Epidermal melanocyte (primary cell): ENCODE measurements around the gene CCNH.

ENCODE experiments used
- DNase-seq: peaks from one replicate; pipeline ENCODE4 v3.0.0; 2011; ENCODE audit warnings: low spot score; ENCODE audit not compliant: insufficient read length

The CCNH gene

DNA sequence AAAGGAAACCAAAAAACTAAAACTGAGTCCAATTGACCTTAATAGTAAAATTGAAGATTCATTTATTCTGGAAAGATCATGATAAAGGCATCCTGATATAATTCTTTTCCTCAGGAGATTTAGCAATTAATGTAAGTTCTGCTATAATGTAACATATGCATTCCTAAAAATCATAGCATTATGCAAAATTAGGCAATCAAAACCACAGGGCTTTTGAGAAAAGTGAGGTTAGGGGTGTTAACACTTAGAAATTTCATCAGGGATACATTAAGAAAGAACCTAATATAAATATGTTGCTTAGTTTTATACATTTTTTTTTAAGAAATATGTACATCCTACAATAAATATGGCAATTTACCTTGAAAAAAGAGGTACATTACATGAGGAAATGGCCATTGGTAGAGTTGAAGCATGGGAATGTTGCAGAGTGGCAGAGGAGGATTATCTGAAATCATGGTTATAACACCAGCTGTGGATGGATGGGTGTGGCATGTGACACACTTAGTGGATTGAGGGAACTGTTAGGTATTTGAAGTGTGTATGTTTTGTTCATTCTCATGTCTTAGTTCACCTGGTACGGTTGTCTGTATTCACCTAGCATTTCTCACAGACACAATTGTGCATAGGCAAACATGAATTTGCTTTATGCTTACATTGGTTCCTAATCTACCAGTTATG, 51.1 kb downstream of the CCNH start:
- DNase-seq, result no peak

DNA sequence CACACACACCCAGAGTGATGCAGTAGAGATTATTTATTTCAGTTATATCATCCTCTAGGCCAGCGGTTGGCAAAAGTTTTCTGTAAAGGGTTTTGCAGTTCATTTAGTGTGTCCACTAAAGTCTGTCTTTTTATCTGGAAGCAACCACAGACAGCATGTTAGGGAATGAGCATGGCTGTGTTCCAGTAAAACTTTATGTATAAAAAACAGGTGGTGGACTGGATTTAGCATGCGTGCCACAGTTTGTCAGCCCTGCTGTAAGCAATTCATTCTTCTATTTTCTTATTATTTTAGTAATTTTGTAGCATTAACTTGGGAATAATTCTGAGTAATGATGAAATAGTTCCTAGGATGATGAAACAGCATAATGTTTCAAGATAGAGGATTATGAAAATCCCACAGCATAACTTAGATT, 51.7 kb downstream of the CCNH start:
- DNase-seq, result no peak

DNA sequence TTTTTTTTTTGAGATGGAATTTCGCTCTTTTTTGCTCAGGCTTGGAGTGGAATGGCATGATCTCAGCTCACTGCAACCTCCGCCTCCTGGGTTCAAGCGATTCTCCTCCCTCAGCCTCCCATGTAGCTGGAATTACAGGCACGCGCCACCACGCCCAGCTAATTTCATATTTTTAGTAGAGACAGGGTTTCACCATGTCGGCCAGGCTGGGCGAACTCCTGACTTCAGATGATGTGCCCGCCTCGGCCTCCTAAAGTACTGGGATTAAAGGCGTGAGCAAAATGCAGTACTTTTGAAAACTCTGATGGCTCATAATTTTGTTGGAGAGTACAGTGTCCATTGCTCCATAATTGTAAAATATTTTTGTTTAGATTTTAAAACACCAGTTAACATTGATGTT, 52.6 kb downstream of the CCNH start:
- no peak for DNase-seq

DNA sequence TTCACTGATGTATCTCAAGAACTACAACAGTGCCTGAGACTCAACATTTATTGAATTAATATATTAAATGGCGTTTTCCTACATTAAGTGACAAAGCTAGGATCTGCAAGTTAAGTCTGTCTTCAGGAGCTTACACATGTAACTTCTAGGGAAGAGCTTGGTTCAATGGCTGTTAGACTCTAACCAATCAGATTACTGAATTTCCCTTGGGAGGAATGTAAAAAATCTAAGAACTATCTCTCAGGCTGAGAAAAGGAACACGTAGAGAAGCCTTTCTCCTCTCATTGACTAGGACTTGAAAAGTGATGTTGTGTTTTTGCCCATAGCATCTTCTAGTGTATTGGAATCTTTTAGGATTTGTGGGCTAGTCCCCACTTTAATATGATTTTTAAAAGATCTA, 53.6 kb downstream of the CCNH start:
- DNase-seq, result no peak

DNA sequence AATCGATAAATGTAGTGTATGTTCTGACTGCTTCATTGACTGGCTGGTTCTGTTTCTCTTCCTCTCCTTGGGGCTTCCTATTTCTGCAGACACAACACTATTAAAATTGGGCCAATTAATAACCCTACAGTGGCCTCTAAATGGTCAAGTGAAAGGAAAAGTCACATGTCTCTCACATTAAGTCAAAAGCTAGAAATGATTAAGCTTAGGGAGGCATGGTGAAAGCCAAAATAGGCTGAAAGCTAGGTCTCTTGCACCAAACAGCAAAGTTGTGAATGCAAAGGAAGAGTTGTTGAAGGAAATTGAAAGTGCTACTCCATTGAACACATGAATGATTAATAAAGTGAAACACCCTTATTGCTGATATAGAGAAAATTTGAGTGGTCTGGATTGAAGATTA, 58.2 kb downstream of the CCNH start:
- DNase-seq, result no peak

DNA sequence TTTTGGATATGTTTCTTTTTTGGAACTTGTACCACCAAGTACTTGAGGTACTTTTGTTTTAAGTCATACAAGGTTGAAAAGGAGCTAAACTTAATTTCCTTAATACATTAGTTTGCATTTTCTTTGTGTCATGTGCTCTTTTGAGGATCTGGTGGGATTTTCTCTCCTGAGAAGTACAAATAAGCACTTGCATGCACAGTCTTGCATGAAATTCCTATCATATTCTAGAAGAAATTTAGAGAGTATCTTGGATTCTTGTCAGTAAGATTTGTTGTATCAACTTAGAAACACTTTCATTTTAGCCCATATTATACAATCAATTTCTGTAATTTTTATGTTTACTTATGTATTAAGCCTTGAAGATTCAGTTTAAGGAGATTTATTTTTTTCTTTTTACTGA, 64.9 kb downstream of the CCNH start:
- DNase-seq, result no peak

DNA sequence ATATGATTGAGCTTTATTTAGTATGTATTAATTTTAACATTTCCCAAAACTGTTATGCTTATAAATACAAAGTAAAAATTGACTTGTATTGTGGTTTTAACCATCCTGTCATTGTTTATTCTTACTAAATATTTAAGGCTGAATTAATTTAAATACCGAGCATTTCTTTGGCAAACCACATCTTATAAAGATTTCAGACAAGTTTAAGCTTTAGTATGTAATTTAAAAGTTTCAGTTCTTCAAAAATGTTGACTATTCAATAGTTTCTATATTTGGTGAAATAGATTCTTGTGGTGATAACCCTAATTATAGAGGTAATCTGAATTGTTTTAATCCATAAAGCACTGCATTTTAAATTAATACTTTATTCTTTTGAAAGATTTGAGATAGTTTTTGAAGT, 65.5 kb downstream of the CCNH start:
- no peak for DNase-seq
